SK-N-SH (cell line): ENCODE data around the gene C11orf65. TPM values are rescaled to one million over a fixed set of nuclear protein-coding genes. Genes with fewer than 3 reads are reported as not detected.
A peak's percentile ranks its signal among the peaks of the same experiment; 100 is the strongest.

Experiments used
- CTCF ChIA-PET: fragments of 300-600, 350-600 bp; formaldehyde crosslinking; extraction: SDS; loops from one replicate; lab custom pipeline; 2021; lab: Yijun Ruan, JAX
- POLR2A ChIA-PET: fragments of 350-600 bp; sonication (Branson Sonifier 250); formaldehyde crosslinking; extraction: SDS; loops from one replicate; lab custom pipeline; 2020; ENCODE audit warnings: antibody characterized with exemption, inconsistent platforms; lab: Yijun Ruan, JAX
- DNase-seq: peaks from one replicate; pipeline ENCODE4 v3.0.0; 2012
- H2AFZ ChIP-seq: fragments of 200-600 bp; sonication (generic); 2 replicates; pipeline ENCODE4 v1.8.1; 2016; ENCODE audit warnings: antibody characterized with exemption, mild to moderate bottlenecking, low read depth
- H3F3A ChIP-seq: fragments of 200-600 bp; sonication (generic); replicated peaks from 2 replicates; pipeline ENCODE3; 2016; ENCODE audit warnings: antibody characterized with exemption, mild to moderate bottlenecking; ENCODE audit not compliant: insufficient read depth
- H3K27ac ChIP-seq, 2 experiments: fragments of 200-500 bp in 1 of 2; fragments of 200-600 bp in 1 of 2; sonication (Bioruptor generic) in 1 of 2; sonication (generic), shearing (Covaris generic) in 1 of 2; 2 replicates each; pipeline versions ENCODE4 v1.5.1 to v1.6.1; 2014 to 2016; ENCODE audit warnings: low read depth in 2 of 2, inconsistent platforms in 1 of 2, low read length in 1 of 2, mild to moderate bottlenecking in 1 of 2, mixed read lengths in 1 of 2
- H3K27me3 ChIP-seq: fragments of 200-600 bp; sonication (generic), shearing (Covaris generic); 2 replicates; pipeline ENCODE4 v1.6.1; 2016; ENCODE audit warnings: mixed run types; ENCODE audit not compliant: insufficient read depth
- H3K36me3 ChIP-seq, 2 experiments: fragments of 200-500 bp in 1 of 2; fragments of 200-600 bp in 1 of 2; sonication (Bioruptor generic) in 1 of 2; sonication (generic) in 1 of 2; replicated peaks in 1 of 2; 2 replicates each; pipeline versions ENCODE3 to v1.5.1; 2014 to 2016; ENCODE audit warnings: low read length in 1 of 2, mild to moderate bottlenecking in 1 of 2; ENCODE audit not compliant: insufficient read depth in 2 of 2, control insufficient read depth in 1 of 2
- H3K4me1 ChIP-seq, 2 experiments: fragments of 200-500 bp in 1 of 2; fragments of 200-600 bp in 1 of 2; sonication (Bioruptor generic) in 1 of 2; sonication (generic), shearing (Covaris generic) in 1 of 2; 2 replicates each; pipeline versions ENCODE4 v1.5.1 to v1.6.1; 2014 to 2016; ENCODE audit warnings: low read depth in 1 of 2, low read length in 1 of 2, mixed run types in 1 of 2; ENCODE audit not compliant: insufficient read depth in 2 of 2, control insufficient read depth in 1 of 2
- H3K4me2 ChIP-seq: fragments of 200-600 bp; sonication (generic), shearing (Covaris generic); 2 replicates; pipeline ENCODE4 v1.6.1; 2017; ENCODE audit warnings: mixed run types
- H3K4me3 ChIP-seq, 2 experiments: fragments of 200-500 bp in 1 of 2; fragments of 200-600 bp in 1 of 2; sonication (Bioruptor generic) in 1 of 2; sonication (generic), shearing (Covaris generic) in 1 of 2; 2 replicates each; pipeline versions ENCODE4 v1.5.1 to v1.8.1; 2014 to 2016; ENCODE audit warnings: low read depth in 2 of 2, inconsistent platforms in 1 of 2, low read length in 1 of 2, mild to moderate bottlenecking in 1 of 2, mixed read lengths in 1 of 2, moderate library complexity in 1 of 2
- H3K79me2 ChIP-seq: fragments of 200-600 bp; sonication (generic); 2 replicates; pipeline ENCODE4 v1.8.1; 2017; ENCODE audit warnings: mild to moderate bottlenecking; ENCODE audit not compliant: insufficient read depth
- H3K9ac ChIP-seq: fragments of 200-600 bp; sonication (generic); 2 replicates; pipeline ENCODE4 v1.6.1; 2017; ENCODE audit warnings: mixed run types
- H3K9me2 ChIP-seq: fragments of 200-600 bp; sonication (generic); 2 replicates; pipeline ENCODE4 v1.6.1; 2017; ENCODE audit warnings: mixed run types
- H3K9me3 ChIP-seq: fragments of 200-600 bp; sonication (generic); 2 replicates; pipeline ENCODE4 v1.6.1; 2017; ENCODE audit warnings: mixed run types, mild to moderate bottlenecking, moderate library complexity
- H4K20me1 ChIP-seq: fragments of 200-600 bp; sonication (generic); 2 replicates; pipeline ENCODE4 v1.6.1; 2017; ENCODE audit warnings: mild to moderate bottlenecking, mixed run types; ENCODE audit not compliant: insufficient read depth
- CHD2 ChIP-seq: fragments of 150-350 bp; IDR thresholded peaks from 2 replicates; pipeline ENCODE4 v1.6.1; 2018; ENCODE audit warnings: low read length; ENCODE audit not compliant: partially characterized antibody
- CTCF ChIP-seq: fragments of 200-600 bp; sonication (generic); IDR thresholded peaks from 2 replicates; pipeline ENCODE4 v1.6.1; 2017; ENCODE audit warnings: antibody characterized with exemption, mild to moderate bottlenecking, moderate library complexity
- ELF1 ChIP-seq: IDR thresholded peaks from 2 replicates; pipeline ENCODE4 v1.4.0; 2012
- EP300 ChIP-seq, 2 experiments: IDR thresholded peaks; 2 replicates each; pipeline versions ENCODE4 v1.4.0 to v1.6.1; 2012; ENCODE audit warnings: borderline replicate concordance in 1 of 2, low read depth in 1 of 2, low read length in 1 of 2
- EZH2phosphoT487 ChIP-seq: fragments of 200-600 bp; sonication (generic); IDR thresholded peaks from 2 replicates; pipeline ENCODE4 v1.6.1; 2017; ENCODE audit warnings: low read depth, mixed run types, mild to moderate bottlenecking, antibody characterized with exemption, moderate library complexity, borderline replicate concordance
- FOSL2 ChIP-seq: IDR thresholded peaks from 2 replicates; pipeline ENCODE4 v1.4.0; 2012; ENCODE audit warnings: low read depth, mild to moderate bottlenecking, moderate library complexity, borderline replicate concordance
- FOXJ3 ChIP-seq: sonication (generic); formaldehyde crosslinking; IDR thresholded peaks from 2 replicates; pipeline ENCODE4 v1.5.1; 2020; ENCODE audit warnings: mild to moderate bottlenecking, missing genetic modification reagents
- GATA2 ChIP-seq: sonication (generic); formaldehyde crosslinking; IDR thresholded peaks from 2 replicates; pipeline ENCODE4 v1.5.0; 2020; ENCODE audit warnings: mild to moderate bottlenecking, missing genetic modification reagents
- IRF3 ChIP-seq: fragments of 150-350 bp; IDR thresholded peaks from 2 replicates; pipeline ENCODE4 v1.6.1; 2016; ENCODE audit warnings: mild to moderate bottlenecking, low read depth, low read length
- JUND ChIP-seq: IDR thresholded peaks from 2 replicates; pipeline ENCODE4 v1.4.0; 2012
- MAX ChIP-seq: IDR thresholded peaks from 2 replicates; pipeline ENCODE4 v1.4.0; 2012; ENCODE audit warnings: low read depth
- MEF2A ChIP-seq: IDR thresholded peaks from 2 replicates; pipeline ENCODE4 v1.4.0; 2012; ENCODE audit warnings: low read depth, borderline replicate concordance
- MXI1 ChIP-seq: IDR thresholded peaks from 2 replicates; pipeline ENCODE4 v1.6.1; 2012; ENCODE audit warnings: mild to moderate bottlenecking, low read depth, low read length, improper control_type of control experiment
- NFIC ChIP-seq: IDR thresholded peaks from 2 replicates; pipeline ENCODE4 v1.4.0; 2012; ENCODE audit warnings: borderline replicate concordance
- NRF1 ChIP-seq: IDR thresholded peaks from 2 replicates; pipeline ENCODE4 v1.6.1; 2012; ENCODE audit warnings: low read depth, mild to moderate bottlenecking, low read length
- PBX3 ChIP-seq: IDR thresholded peaks from 2 replicates; pipeline ENCODE4; 2012
- POLR2AphosphoS5 ChIP-seq: IDR thresholded peaks from 2 replicates; pipeline ENCODE4 v1.6.1; 2012; ENCODE audit warnings: low read depth, low read length
- RCOR1 ChIP-seq: fragments of 150-350 bp; IDR thresholded peaks from 2 replicates; pipeline ENCODE4 v1.6.1; 2017; ENCODE audit warnings: antibody characterized with exemption, low read length
- RFX5 ChIP-seq: IDR thresholded peaks from 2 replicates; pipeline ENCODE4 v1.6.1; 2012; ENCODE audit warnings: mild to moderate bottlenecking, improper control_type of control experiment, low read length
- SIN3A ChIP-seq: IDR thresholded peaks from 2 replicates; pipeline ENCODE4 v1.6.1; 2012; ENCODE audit warnings: low read depth, mild to moderate bottlenecking, low read length, moderate library complexity, borderline replicate concordance
- SMC3 ChIP-seq: IDR thresholded peaks from 2 replicates; pipeline ENCODE4 v1.6.1; 2012; ENCODE audit warnings: low read depth, low read length, improper control_type of control experiment
- TAF1 ChIP-seq: IDR thresholded peaks from 2 replicates; pipeline ENCODE4 v1.6.1; 2012; ENCODE audit warnings: low read depth, mild to moderate bottlenecking, low read length, moderate library complexity, borderline replicate concordance
- TCF12 ChIP-seq: IDR thresholded peaks from 2 replicates; pipeline ENCODE4 v1.4.0; 2012
- TEAD4 ChIP-seq: IDR thresholded peaks from 2 replicates; pipeline ENCODE4 v1.4.0; 2012; ENCODE audit warnings: mild to moderate bottlenecking, borderline replicate concordance; ENCODE audit not compliant: insufficient read depth
- USF1 ChIP-seq: IDR thresholded peaks from 2 replicates; pipeline ENCODE4 v1.4.0; 2012; ENCODE audit warnings: low read depth, borderline replicate concordance
- YY1 ChIP-seq: IDR thresholded peaks from 2 replicates; pipeline ENCODE4 v1.4.0; 2012; ENCODE audit warnings: low read depth, mild to moderate bottlenecking
- ZBTB33 ChIP-seq: IDR thresholded peaks from 2 replicates; pipeline ENCODE4 v1.4.0; 2012; ENCODE audit warnings: low read depth, borderline replicate concordance
- WGBS: methylation state at CpG from one replicate; pipeline ENCODE4 v1.1.6; 2017; ENCODE audit warnings: low lambda C conversion rate; 5-methylcytosine and 5-hydroxymethylcytosine counted together
- polyA plus RNA-seq, 3 experiments: library from polyadenylated mRNA; depleted of rRNA; stranded (reverse); fragments of >200 nt; gene quantifications; 2 replicates each; pipeline ENCODE4 v1.2.3, GENCODE V29; 2012

C11orf65 gene
- polyA plus RNA-seq (2012; rRNA removed), result 0.07 and 0.29 TPM in 2 replicates
- 0.16 and 0.44 TPM in 2 replicates for polyA plus RNA-seq (2012; cell fraction: cytosol; rRNA removed)
- polyA plus RNA-seq (2012; cell fraction: nucleus; rRNA removed), result 0.08 and 0.21 TPM in 2 replicates

- Histone ChIP-seq H3K4me1 (peaks cover 0 to 2% of the 10 kb centered on the region in 2 experiments; a peak in 1 of 4 replicates), H3K27me3 (no peaks in the 10 kb centered on the region), H3K9ac (peak within 1 kb of the TSS; percentile 99), H3K9me2 (no peaks in the 10 kb centered on the region), H3F3A (peaks cover 11% of the 10 kb centered on the region), H2AFZ (peak within 1 kb of the TSS; percentile 98), H3K27ac (peak within 1 kb of the TSS; percentile 98 to 99), H3K36me3 (no peaks in the 10 kb centered on the region), H4K20me1 (no peaks in the 10 kb centered on the region), H3K9me3 (no peaks in the 10 kb centered on the region), H3K79me2 (no peaks in the 10 kb centered on the region), H3K4me2 (peak within 1 kb of the TSS; percentile 97), H3K4me3 (peak within 1 kb of the TSS; percentile 68 to 97)
- CTCF ChIA-PET, result no interaction called here
- POLR2A ChIA-PET, result no interaction called here
- under 1% methylated on average over 33 of the region's 35 CpGs for WGBS
- peak; percentile 87 for DNase-seq
- 0 out of 2 replicates have a peak, but pooled peaks have one; percentile 38 for TF ChIP-seq ELF1
- 0 out of 4 replicates have a peak, but pooled peaks of 1 of the 2 experiments have one; percentile 5 for TF ChIP-seq EP300 (IDR thresholded peaks at IDR 0.05; ENCODE audit: borderline replicate concordance in 1 of 2, low read depth in 1 of 2, low read length in 1 of 2)
- TF ChIP-seq EZH2phosphoT487, result no peak
- no peak for TF ChIP-seq YY1
- TF ChIP-seq TEAD4, result no peak
- TF ChIP-seq POLR2AphosphoS5, result peak; percentile 98
- no peak for TF ChIP-seq FOXJ3
- no peak for TF ChIP-seq GATA2 (CRISPR knock-in tag)
- no peak; the same call in 1 of the 2 replicates for TF ChIP-seq TCF12
- peak; percentile 42; the same call in 1 of the 2 replicates for TF ChIP-seq RCOR1
- TF ChIP-seq USF1, result no peak
- no peak for TF ChIP-seq FOSL2
- TF ChIP-seq ZBTB33, result no peak
- TF ChIP-seq SMC3, result no peak
- peak; percentile 38 for TF ChIP-seq MAX
- TF ChIP-seq CTCF, result no peak
- TF ChIP-seq IRF3, result no peak
- peak; percentile 81 for TF ChIP-seq TAF1
- TF ChIP-seq MEF2A, result no peak
- no peak for TF ChIP-seq SIN3A
- TF ChIP-seq MXI1, result peak; percentile 49; the same call in 1 of the 2 replicates
- TF ChIP-seq JUND, result no peak
- no peak for TF ChIP-seq NRF1
- TF ChIP-seq RFX5, result 0 out of 2 replicates have a peak, but pooled peaks have one; percentile 66
- no peak for TF ChIP-seq NFIC
- TF ChIP-seq PBX3, result no peak
- peak; percentile 50 for TF ChIP-seq CHD2
Measured at GRCh38 chr11:108467091-108467823, at the start of gene C11orf65. TSS of gene C11orf65 (minus strand) at chr11:108467529. CDS start at chr11:108461559, 5,970 bp downstream.
